Parathyroid adenoma (tissue), 2 donors: ENCODE measurements around the gene IL3.

Source experiments
- H2AFZ ChIP-seq: fragments of 300-600 bp; sonication (generic); one replicate; pipeline ENCODE4 v1.7.0; 2017; ENCODE audit warnings: antibody characterized with exemption, mild to moderate bottlenecking
- H3K27ac ChIP-seq: fragments of 300-600 bp; sonication (generic); one replicate; pipeline ENCODE4 v1.7.0; 2017
- H3K27me3 ChIP-seq: fragments of 300-600 bp; sonication (generic); one replicate; pipeline ENCODE4 v1.7.0; 2017; ENCODE audit warnings: low read length; ENCODE audit not compliant: control insufficient read depth, insufficient read depth
- H3K36me3 ChIP-seq: fragments of 300-600 bp; sonication (generic); one replicate; pipeline ENCODE4 v1.7.0; 2017; ENCODE audit warnings: low read length; ENCODE audit not compliant: control insufficient read depth, insufficient read depth
- H3K4me1 ChIP-seq: fragments of 300-600 bp; sonication (generic); one replicate; pipeline ENCODE4 v1.7.0; 2017; ENCODE audit warnings: control low read depth
- H3K4me2 ChIP-seq: fragments of 300-600 bp; sonication (generic); one replicate; pipeline ENCODE4 v1.7.0; 2017; ENCODE audit warnings: low read length
- H3K4me3 ChIP-seq: fragments of 300-600 bp; sonication (generic); one replicate; pipeline ENCODE4 v1.7.0; 2017; ENCODE audit warnings: low read depth, low read length
- H3K79me2 ChIP-seq: fragments of 300-600 bp; sonication (generic); one replicate; pipeline ENCODE4 v1.7.0; 2017; ENCODE audit warnings: control low read depth
- H3K9ac ChIP-seq: fragments of 300-600 bp; sonication (generic); one replicate; pipeline ENCODE4 v1.7.0; 2017; ENCODE audit warnings: mild to moderate bottlenecking
- H3K9me3 ChIP-seq: fragments of 300-600 bp; sonication (generic); one replicate; pipeline ENCODE4 v1.7.0; 2017; ENCODE audit warnings: low read length; ENCODE audit not compliant: control insufficient read depth
- CTCF ChIP-seq: fragments of 300-600 bp; sonication (generic); IDR thresholded peaks from one replicate; pipeline ENCODE4 v1.7.0; 2017; ENCODE audit warnings: antibody characterized with exemption, mild to moderate bottlenecking
- donor health status: primary hyperparathyroidism.

IL3 gene

GRCh38 chr5:132093271-132093670 is 32.8 kb downstream of the IL3 start:
- no peak overlapping the region for H2AFZ ChIP-seq
- H3K9me3 ChIP-seq: no peaks in the 10 kb centered on the region
- H3K4me3 ChIP-seq: no peak overlapping the region
- H3K9ac ChIP-seq: no peak overlapping the region
- H3K4me2 ChIP-seq: no peak overlapping the region
- no peaks in the 10 kb centered on the region for H3K36me3 ChIP-seq
- H3K27ac ChIP-seq: no peak overlapping the region
- H3K79me2 ChIP-seq: no peaks in the 10 kb centered on the region
- TF ChIP-seq CTCF: no peak
- H3K4me1 ChIP-seq: no peaks in the 10 kb centered on the region
- H3K27me3 ChIP-seq: no peaks in the 10 kb centered on the region

DNA sequence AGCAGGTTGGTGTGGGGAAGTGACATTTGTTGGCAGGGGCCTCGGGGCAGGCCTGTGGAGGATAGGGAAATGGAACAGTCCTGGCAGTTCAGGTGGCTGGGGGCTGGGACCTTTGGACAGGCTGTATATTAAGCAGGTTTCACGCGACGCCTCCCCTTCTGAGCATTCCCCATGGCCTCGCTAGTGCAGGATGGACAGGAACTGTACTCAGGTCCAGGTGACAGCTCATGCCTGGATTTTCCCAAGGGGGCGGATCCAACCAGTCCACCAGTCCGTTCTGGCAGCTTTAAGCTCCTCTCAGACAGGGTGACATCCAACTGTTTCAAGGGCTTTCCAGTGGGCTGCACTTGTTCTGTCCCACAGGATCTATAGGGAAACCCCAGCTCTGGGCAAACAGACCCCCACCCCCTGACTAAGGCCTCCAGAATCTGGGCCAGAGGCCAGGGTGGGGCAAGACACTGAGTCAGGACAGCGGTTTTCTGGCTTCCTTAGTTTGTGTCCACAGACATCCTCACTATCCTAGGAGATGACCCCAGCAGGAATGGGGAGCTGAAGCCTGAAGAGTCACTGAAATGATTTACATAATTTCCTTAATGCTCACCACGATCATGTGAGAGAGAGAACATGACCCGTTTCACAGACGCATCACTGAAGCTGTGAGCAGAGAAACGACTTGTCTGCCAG is 34.1 kb downstream of the IL3 start:
- Histone ChIP-seq H3K9me3 (no peaks in the 10 kb centered on the region), H3K36me3 (no peaks in the 10 kb centered on the region), H3K27me3 (no peaks in the 10 kb centered on the region), H3K9ac (no peak overlapping the region), H3K4me2 (no peak overlapping the region), H3K4me3 (no peak overlapping the region), H3K4me1 (no peaks in the 10 kb centered on the region), H3K27ac (no peak overlapping the region), H3K79me2 (no peaks in the 10 kb centered on the region), H2AFZ (no peak overlapping the region)
- TF ChIP-seq CTCF: no peak

GRCh38 chr5:132095077-132095410 is 34.6 kb downstream of the IL3 start:
- Histone ChIP-seq H3K27me3 (no peaks in the 10 kb centered on the region), H3K27ac (no peak overlapping the region), H3K9me3 (no peaks in the 10 kb centered on the region), H3K79me2 (no peaks in the 10 kb centered on the region), H2AFZ (no peak overlapping the region), H3K9ac (no peak overlapping the region), H3K4me2 (no peak overlapping the region), H3K4me1 (no peaks in the 10 kb centered on the region), H3K36me3 (no peaks in the 10 kb centered on the region), H3K4me3 (no peak overlapping the region)
- no peak for TF ChIP-seq CTCF

- no peaks in the 10 kb centered on the region for H3K9me3 ChIP-seq
- H3K27ac ChIP-seq: no peak overlapping the region
- no peaks in the 10 kb centered on the region for H3K36me3 ChIP-seq
- no peaks in the 10 kb centered on the region for H3K79me2 ChIP-seq
- no peak overlapping the region for H3K4me2 ChIP-seq
- H3K4me1 ChIP-seq: no peaks in the 10 kb centered on the region
- H2AFZ ChIP-seq: no peak overlapping the region
- H3K4me3 ChIP-seq: no peak overlapping the region
- H3K27me3 ChIP-seq: no peaks in the 10 kb centered on the region
- no peak for TF ChIP-seq CTCF
- no peak overlapping the region for H3K9ac ChIP-seq
These were observed 35.0 kb downstream of the IL3 start for GRCh38 chr5:132095424-132095972.

GRCh38 chr5:132096904-132097303 is 36.4 kb downstream of the IL3 start:
- no peaks in the 10 kb centered on the region for H3K27me3 ChIP-seq
- TF ChIP-seq CTCF: no peak
- no peaks in the 10 kb centered on the region for H3K4me1 ChIP-seq
- H2AFZ ChIP-seq: no peak overlapping the region
- H3K9ac ChIP-seq: no peak overlapping the region
- no peaks in the 10 kb centered on the region for H3K9me3 ChIP-seq
- H3K79me2 ChIP-seq: no peaks in the 10 kb centered on the region
- no peaks in the 10 kb centered on the region for H3K36me3 ChIP-seq
- no peak overlapping the region for H3K4me3 ChIP-seq
- H3K27ac ChIP-seq: no peak overlapping the region
- no peak overlapping the region for H3K4me2 ChIP-seq
